DND-41 (cell line): ENCODE data around the gene SMURF1.

ENCODE experiments used
- CTCF ChIP-seq: IDR thresholded peaks from 2 replicates; pipeline ENCODE4 v1.5.1; 2012; ENCODE audit warnings: borderline replicate concordance, low read length, moderate library complexity, mild to moderate bottlenecking; ENCODE audit not compliant: poor library complexity, severe bottlenecking; ENCODE audit errors: extremely low read depth
- EZH2 ChIP-seq: IDR thresholded peaks from 3 replicates; pipeline ENCODE4 v1.6.1; 2012; ENCODE audit warnings: borderline replicate concordance, low read depth, mild to moderate bottlenecking, moderate library complexity, low read length, inconsistent platforms; ENCODE audit not compliant: severe bottlenecking

- no peak for TF ChIP-seq CTCF
- no peak for TF ChIP-seq EZH2
Measured at GRCh38 chr7:99076615-99077014, 67.3 kb downstream of the SMURF1 start.
